Measurements from ENCODE around the gene CD96. TPM values are rescaled to one million over a fixed set of nuclear protein-coding genes. Genes with fewer than 3 reads are reported as not detected.
"Not testable (repeated sequence)": the region's sequence is repeated elsewhere in the genome, so short reads cannot be mapped to it uniquely, and the experiment has no call there.

CD96 gene
- total and polyA plus RNA-seq, 7 donors = under 0.01 to 8.2 (median 1.2) TPM; not detected in 1

GRCh38 chr3:111547631-111548030 lies 5.6 kb downstream of the CD96 start:
- Histone ChIP-seq H3K4me1 (no peaks in the 10 kb centered on the region), H3K4me3 (no peak overlapping the region), H3K36me3 (no peaks in the 10 kb centered on the region), H3K27ac (no peak overlapping the region), H3K9me3 (no peaks in the 10 kb centered on the region), H3K27me3 (no peaks in the 10 kb centered on the region)
- DNase-seq = no peak
- 45 to 83% methylated on average over 4 of the region's 4 CpGs for WGBS, 2 donors
- intact Hi-C loops (cut with DNase I) = no loop called here
- no peak for TF ChIP-seq POLR2AphosphoS5 (IDR thresholded peaks at IDR 0.05)
- TF ChIP-seq CTCF (IDR thresholded peaks at IDR 0.05) = no peak
- TF ChIP-seq POLR2A (IDR thresholded peaks at IDR 0.05) = no peak
- no peak for TF ChIP-seq EP300 (IDR thresholded peaks at IDR 0.05)

DNA sequence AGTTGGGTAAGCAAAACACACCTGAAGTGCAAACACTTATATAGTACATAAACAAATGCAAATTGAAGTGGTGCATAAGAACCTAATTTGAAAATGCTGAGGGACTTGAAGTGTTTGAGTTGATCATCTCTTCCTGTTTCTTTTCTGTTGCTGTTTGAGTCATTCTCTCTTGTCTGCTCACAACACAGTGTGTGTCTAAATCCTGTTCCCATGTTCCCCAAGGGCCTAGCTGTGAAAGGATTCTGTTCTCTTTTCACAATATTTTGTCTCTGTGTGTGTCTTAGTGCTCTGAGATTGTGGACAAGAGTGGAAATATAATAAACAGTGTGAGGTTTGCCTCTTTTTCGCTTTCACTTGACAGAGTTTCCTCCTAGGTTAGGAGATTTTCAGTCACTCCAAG lies 6.1 kb downstream of the CD96 start:
- Histone ChIP-seq H3K27ac (no peak overlapping the region), H3K36me3 (no peaks in the 10 kb centered on the region), H3K9me3 (no peaks in the 10 kb centered on the region), H3K27me3 (no peaks in the 10 kb centered on the region), H3K4me3 (no peak overlapping the region), H3K4me1 (no peaks in the 10 kb centered on the region)
- DNase-seq = no peak
- no peak for TF ChIP-seq CTCF (IDR thresholded peaks at IDR 0.05)
- TF ChIP-seq EP300 (IDR thresholded peaks at IDR 0.05) = no peak
- TF ChIP-seq POLR2A (IDR thresholded peaks at IDR 0.05) = no peak
- no peak for TF ChIP-seq POLR2AphosphoS5 (IDR thresholded peaks at IDR 0.05)
- intact Hi-C loops (cut with DNase I) = no loop called here
- 64 to 84% methylated on average over 1 of the region's 1 CpG for WGBS, 2 donors

- no peaks in the 10 kb centered on the region for H3K27me3 ChIP-seq
- no peak overlapping the region for H3K4me3 ChIP-seq
- intact Hi-C loops (cut with DNase I) = no loop called here
- H3K9me3 ChIP-seq = no peaks in the 10 kb centered on the region
- no peaks in the 10 kb centered on the region for H3K36me3 ChIP-seq
- H3K27ac ChIP-seq = no peak overlapping the region
- DNase-seq = no peak
- no peaks in the 10 kb centered on the region for H3K4me1 ChIP-seq
- no peak for TF ChIP-seq EP300 (IDR thresholded peaks at IDR 0.05)
These were observed 6.8 kb downstream of the CD96 start for GRCh38 chr3:111548756-111549155.

DNA sequence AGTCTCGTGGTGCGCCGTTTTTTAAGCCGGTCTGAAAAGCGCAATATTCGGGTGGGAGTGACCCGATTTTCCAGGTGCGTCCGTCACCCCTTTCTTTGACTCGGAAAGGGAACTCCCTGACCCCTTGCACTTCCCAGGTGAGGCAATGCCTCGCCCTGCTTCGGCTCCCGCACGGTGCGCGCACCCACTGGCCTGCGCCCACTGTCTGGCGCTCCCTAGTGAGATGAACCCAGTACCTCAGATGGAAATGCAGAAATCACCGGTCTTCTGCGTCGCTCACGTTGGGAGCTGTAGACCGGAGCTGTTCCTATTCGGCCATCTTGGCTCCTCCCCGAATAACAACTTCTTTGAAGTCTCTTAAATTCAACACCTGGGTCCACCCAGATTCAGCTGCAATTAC lies 19.9 kb downstream of the CD96 start:
- H3K4me1 ChIP-seq; H3K9me3 ChIP-seq; H3K36me3 ChIP-seq; intact Hi-C loops (cut with DNase I); H3K27me3 ChIP-seq; DNase-seq; H3K27ac ChIP-seq; H3K4me3 ChIP-seq: not testable (repeated sequence)
- WGBS, 2 donors = 86 to 94% methylated on average over 18 of the region's 25 CpGs

GRCh38 chr3:111566844-111567243 lies 24.8 kb downstream of the CD96 start:
- 49 to 78% methylated on average over 2 of the region's 2 CpGs for WGBS, 2 donors
- no peaks in the 10 kb centered on the region for H3K36me3 ChIP-seq
- no peak overlapping the region for H3K4me3 ChIP-seq
- no peaks in the 10 kb centered on the region for H3K4me1 ChIP-seq
- no peak for DNase-seq
- TF ChIP-seq EP300 (IDR thresholded peaks at IDR 0.05) (no peak), CTCF (IDR thresholded peaks at IDR 0.05) (no peak), POLR2A (IDR thresholded peaks at IDR 0.05) (no peak), POLR2AphosphoS5 (IDR thresholded peaks at IDR 0.05) (no peak)
- no peaks in the 10 kb centered on the region for H3K9me3 ChIP-seq
- no peak overlapping the region for H3K27ac ChIP-seq
- no peaks in the 10 kb centered on the region for H3K27me3 ChIP-seq
- intact Hi-C loops (cut with DNase I) = no loop called here

- DNase-seq = no peak
- no peak overlapping the region for H3K27ac ChIP-seq
- WGBS, 2 donors = 84 to 91% methylated on average over 2 of the region's 2 CpGs
- H3K4me3 ChIP-seq = no peak overlapping the region
- H3K27me3 ChIP-seq = no peaks in the 10 kb centered on the region
- no peaks in the 10 kb centered on the region for H3K36me3 ChIP-seq
- H3K4me1 ChIP-seq = no peaks in the 10 kb centered on the region
- intact Hi-C loops (cut with DNase I) = no loop called here
- no peaks in the 10 kb centered on the region for H3K9me3 ChIP-seq
- TF ChIP-seq POLR2AphosphoS5 (IDR thresholded peaks at IDR 0.05) (no peak), POLR2A (IDR thresholded peaks at IDR 0.05) (no peak), CTCF (IDR thresholded peaks at IDR 0.05) (no peak), EP300 (IDR thresholded peaks at IDR 0.05) (no peak)
These were observed 26.4 kb downstream of the CD96 start for GRCh38 chr3:111568355-111568754.
